Measurements from ENCODE around the gene PUSL1.

The PUSL1 gene
- 10.9 to 14.6 reads per million in 2 donors for total RNA-seq

GRCh38 chr1:1307923-1308755, at the start of gene PUSL1, which contains the start of gene ACAP3:
Gene PUSL1, plus strand, starts transcription at chr1:1308597. Its CDS starts 47 bp downstream, at chr1:1308644.
Gene ACAP3, minus strand, starts transcription at chr1:1307930. Its CDS starts 115 bp downstream, at chr1:1307815.
- DNase-seq: peak; percentile 88

GRCh38 chr1:1259119-1259488, 49.3 kb upstream of the PUSL1 start:
- DNase-seq: no peak

- DNase-seq: no peak
Observed at GRCh38 chr1:1259540-1259939, 48.9 kb upstream of the PUSL1 start.

- no peak for DNase-seq
Observed at GRCh38 chr1:1259951-1260600, 48.3 kb upstream of the PUSL1 start.

GRCh38 chr1:1260843-1261560, 47.4 kb upstream of the PUSL1 start:
- no peak for DNase-seq

GRCh38 chr1:1262071-1262470, 46.3 kb upstream of the PUSL1 start:
- DNase-seq: no peak

GRCh38 chr1:1262758-1263157, 45.6 kb upstream of the PUSL1 start:
- DNase-seq: no peak

GRCh38 chr1:1264026-1264425, 44.4 kb upstream of the PUSL1 start:
- DNase-seq: no peak

GRCh38 chr1:1264868-1265272, 43.5 kb upstream of the PUSL1 start:
- DNase-seq: no peak

GRCh38 chr1:1267488-1268283, 40.7 kb upstream of the PUSL1 start:
- DNase-seq: no peak

GRCh38 chr1:1268284-1268682, 40.1 kb upstream of the PUSL1 start:
- no peak for DNase-seq

GRCh38 chr1:1270813-1271212, 37.6 kb upstream of the PUSL1 start:
- no peak for DNase-seq

- DNase-seq: no peak
Observed at GRCh38 chr1:1272341-1273208, 35.8 kb upstream of the PUSL1 start.

- no peak for DNase-seq
Observed at GRCh38 chr1:1273209-1273511, 35.2 kb upstream of the PUSL1 start.

- peak; percentile 90 for DNase-seq
Observed at GRCh38 chr1:1273512-1274298, 34.7 kb upstream of the PUSL1 start, which contains the start of gene UBE2J2. Gene UBE2J2, minus strand, starts transcription at chr1:1273854. Its CDS starts 5,862 bp downstream, at chr1:1267992.

- no peak for DNase-seq
Observed at GRCh38 chr1:1274299-1274930, 34.0 kb upstream of the PUSL1 start.

GRCh38 chr1:1274931-1275431, 33.4 kb upstream of the PUSL1 start:
- DNase-seq: no peak

- no peak for DNase-seq
Observed at GRCh38 chr1:1275836-1276235, 32.6 kb upstream of the PUSL1 start.

- no peak for DNase-seq
Observed at GRCh38 chr1:1278620-1279019, 29.8 kb upstream of the PUSL1 start.

GRCh38 chr1:1279028-1279427, 29.4 kb upstream of the PUSL1 start:
- DNase-seq: no peak

Data from activated gamma-delta T cell (primary cell).